ENCODE measurements around the gene DOCK7.
A peak's percentile ranks its signal among the peaks of the same experiment; 100 is the strongest.

DOCK7 gene

GRCh38 chr1:62452951-62453350 lies 235.2 kb downstream of the DOCK7 start:
- in situ Hi-C loops (cut with HindIII; ENCODE audit: low sequenced_read_pairs): no loop called here
- TF ChIP-seq, protein P1, sequence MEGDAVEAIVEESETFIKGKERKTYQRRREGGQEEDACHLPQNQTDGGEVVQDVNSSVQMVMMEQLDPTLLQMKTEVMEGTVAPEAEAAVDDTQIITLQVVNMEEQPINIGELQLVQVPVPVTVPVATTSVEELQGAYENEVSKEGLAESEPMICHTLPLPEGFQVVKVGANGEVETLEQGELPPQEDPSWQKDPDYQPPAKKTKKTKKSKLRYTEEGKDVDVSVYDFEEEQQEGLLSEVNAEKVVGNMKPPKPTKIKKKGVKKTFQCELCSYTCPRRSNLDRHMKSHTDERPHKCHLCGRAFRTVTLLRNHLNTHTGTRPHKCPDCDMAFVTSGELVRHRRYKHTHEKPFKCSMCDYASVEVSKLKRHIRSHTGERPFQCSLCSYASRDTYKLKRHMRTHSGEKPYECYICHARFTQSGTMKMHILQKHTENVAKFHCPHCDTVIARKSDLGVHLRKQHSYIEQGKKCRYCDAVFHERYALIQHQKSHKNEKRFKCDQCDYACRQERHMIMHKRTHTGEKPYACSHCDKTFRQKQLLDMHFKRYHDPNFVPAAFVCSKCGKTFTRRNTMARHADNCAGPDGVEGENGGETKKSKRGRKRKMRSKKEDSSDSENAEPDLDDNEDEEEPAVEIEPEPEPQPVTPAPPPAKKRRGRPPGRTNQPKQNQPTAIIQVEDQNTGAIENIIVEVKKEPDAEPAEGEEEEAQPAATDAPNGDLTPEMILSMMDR (IDR thresholded peaks at IDR 0.05; ENCODE audit: low read depth, low read length, missing control alignments): no peak
- no peak overlapping the region for H3K4me3 ChIP-seq (ENCODE audit: low read depth, low read length)
- DNase-seq (ENCODE audit: low read depth): no peak

- no peak overlapping the region for H3K4me3 ChIP-seq (ENCODE audit: low read depth, low read length)
- no peak for DNase-seq (ENCODE audit: low read depth)
- TF ChIP-seq, protein P1 (IDR thresholded peaks at IDR 0.05; ENCODE audit: low read depth, low read length, missing control alignments): no peak
- in situ Hi-C loops (cut with HindIII; ENCODE audit: low sequenced_read_pairs): no loop called here
Measured at GRCh38 chr1:62450301-62450700, 237.9 kb downstream of the DOCK7 start.

DNA sequence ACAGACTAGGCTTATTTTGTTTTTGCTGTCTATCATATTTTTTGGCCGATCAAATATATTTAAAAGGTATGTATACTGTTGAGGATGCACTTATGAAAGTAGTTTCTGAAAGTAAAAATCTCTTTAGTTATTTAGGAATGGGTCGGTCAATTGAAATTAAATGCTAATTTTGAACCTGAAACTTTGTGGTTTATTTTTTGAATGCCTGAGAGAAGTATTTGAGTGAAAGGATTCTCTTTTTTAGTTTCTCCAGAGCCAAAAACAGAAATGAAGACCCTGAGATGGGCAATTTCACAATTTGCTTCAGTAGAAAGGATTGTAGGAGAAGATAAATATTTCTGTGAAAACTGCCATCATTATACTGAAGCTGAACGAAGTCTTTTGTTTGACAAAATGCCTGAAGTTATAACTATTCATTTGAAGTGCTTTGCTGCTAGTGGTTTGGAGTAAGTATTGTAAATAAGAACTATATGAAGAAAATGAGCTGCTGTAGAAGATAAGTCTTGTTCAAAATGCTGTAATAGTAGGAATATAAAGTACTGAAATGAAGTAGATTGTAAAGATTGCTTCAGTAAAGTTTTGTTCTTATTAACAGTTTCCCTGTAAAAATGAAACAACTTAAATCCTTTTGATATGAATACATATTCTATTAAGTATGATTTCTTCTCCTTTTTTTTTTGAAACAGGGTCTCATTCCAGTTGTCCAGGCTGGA lies 239.8 kb downstream of the DOCK7 start:
- no peak overlapping the region for H3K4me3 ChIP-seq (ENCODE audit: low read depth, low read length)
- TF ChIP-seq, protein P1 (IDR thresholded peaks at IDR 0.05; ENCODE audit: low read depth, low read length, missing control alignments): no peak
- in situ Hi-C loops (cut with HindIII; ENCODE audit: low sequenced_read_pairs): no loop called here
- DNase-seq (ENCODE audit: low read depth): no peak

- TF ChIP-seq, protein P1 (IDR thresholded peaks at IDR 0.05; ENCODE audit: low read depth, low read length, missing control alignments): no peak
- in situ Hi-C loops (cut with HindIII; ENCODE audit: low sequenced_read_pairs): no loop called here
- H3K4me3 ChIP-seq (ENCODE audit: low read depth, low read length): no peak overlapping the region
- no peak for DNase-seq (ENCODE audit: low read depth)
Measured at GRCh38 chr1:62444701-62445100, 243.5 kb downstream of the DOCK7 start.

- TF ChIP-seq, protein P1 (IDR thresholded peaks at IDR 0.05; ENCODE audit: low read depth, low read length, missing control alignments): no peak
- DNase-seq (ENCODE audit: low read depth): peak; percentile 18
- in situ Hi-C loops (cut with HindIII; ENCODE audit: low sequenced_read_pairs): no loop called here
Measured at GRCh38 chr1:62439652-62440371, 248.4 kb downstream of the DOCK7 start.

DNA sequence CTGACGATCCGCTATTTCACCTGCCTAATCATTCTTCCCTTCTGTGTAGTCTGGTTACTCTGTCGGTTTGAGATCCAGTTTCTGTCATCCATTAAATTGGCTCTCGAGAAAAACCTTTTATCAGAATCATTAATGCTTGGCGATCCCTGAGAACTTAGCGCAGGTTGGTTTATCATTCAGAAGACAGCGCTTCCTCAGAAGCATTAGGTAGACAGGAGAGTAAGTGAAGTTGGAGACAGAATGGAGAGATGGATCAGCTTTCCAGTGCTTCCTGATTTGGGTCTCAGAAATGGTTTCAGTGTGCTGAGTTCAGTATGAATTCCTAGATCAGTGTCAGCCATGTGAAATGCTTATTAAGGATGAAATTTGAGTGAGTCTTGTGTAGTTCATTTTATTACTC lies 250.0 kb downstream of the DOCK7 start:
- H3K4me3 ChIP-seq (ENCODE audit: low read depth, low read length): peak overlapping the region; percentile 79
- TF ChIP-seq, protein P1 (IDR thresholded peaks at IDR 0.05; ENCODE audit: low read depth, low read length, missing control alignments): no peak
- no peak for DNase-seq (ENCODE audit: low read depth)
- in situ Hi-C loops (cut with HindIII; ENCODE audit: low sequenced_read_pairs): no loop called here

More at GRCh38 chr1:62439652-62440371, 248.4 kb downstream of the DOCK7 start:
- H3K4me3 ChIP-seq (ENCODE audit: low read depth, low read length): no peak overlapping the region
